ENCODE measurements around the gene PCSK5. TPM values are rescaled to one million over a fixed set of nuclear protein-coding genes. Genes with fewer than 3 reads are reported as not detected.

Gene PCSK5
- total and polyA plus RNA-seq, 2 of the 8 experiments (the other 6 are each of a cell fraction or from before 2014, with no cell fraction given) = 5.5 to 10.7 TPM

GRCh38 chr9:76198336-76198735 is 307.9 kb downstream of the PCSK5 start (continued):
- TF ChIP-seq GABPA (IDR thresholded peaks at IDR 0.05; ENCODE audit: borderline replicate concordance, insufficient read depth, low read length) = no peak
- no peak for TF ChIP-seq SIRT6 (IDR thresholded peaks at IDR 0.05; ENCODE audit: low read length)
- TF ChIP-seq SUZ12 (IDR thresholded peaks at IDR 0.05; ENCODE audit: low read length) = no peak
- no peak for TF ChIP-seq E2F6 (IDR thresholded peaks at IDR 0.05)
- TF ChIP-seq CTBP2 (IDR thresholded peaks at IDR 0.05; ENCODE audit: borderline replicate concordance, insufficient read depth, insufficient read length, low read length) = no peak
- TF ChIP-seq ATF2 (IDR thresholded peaks at IDR 0.05; ENCODE audit: low read length) = no peak
- TF ChIP-seq RFX5 (IDR thresholded peaks at IDR 0.05; ENCODE audit: borderline replicate concordance, low read depth, low read length) = no peak
